ENCODE measurements around the gene GAPDH.
"Not testable (repeated sequence)": the region's sequence is repeated elsewhere in the genome, so short reads cannot be mapped to it uniquely, and the experiment has no call there.

Gene GAPDH

GRCh38 chr12:6494258-6494743, 40.0 kb upstream of the GAPDH start:
- peak; percentile 6; the same call in 1 of the 3 replicates for ATAC-seq
- no peak for TF ChIP-seq TCF4 (CRISPR knock-in tag; IDR thresholded peaks at IDR 0.05; ENCODE audit: borderline replicate concordance)
- TF ChIP-seq TOX (CRISPR knock-in tag; IDR thresholded peaks at IDR 0.05; ENCODE audit: borderline replicate concordance) = no peak
- no peak for TF ChIP-seq PPARA (CRISPR knock-in tag; IDR thresholded peaks at IDR 0.05; ENCODE audit: borderline replicate concordance)
- no peak for TF ChIP-seq ZNF70 (CRISPR knock-in tag; IDR thresholded peaks at IDR 0.05)
- TF ChIP-seq ZNF565 (CRISPR knock-in tag; conservative IDR thresholded peaks at IDR 0.05; ENCODE audit: low read depth) = no peak
- no peak for TF ChIP-seq OSR1 (CRISPR knock-in tag; IDR thresholded peaks at IDR 0.05)
- TF ChIP-seq CREB5 (CRISPR knock-in tag; IDR thresholded peaks at IDR 0.05; ENCODE audit: low read depth) = no peak
- TF ChIP-seq POU6F1 (CRISPR knock-in tag; IDR thresholded peaks at IDR 0.05; ENCODE audit: borderline replicate concordance, low read depth) = no peak
- no peak for TF ChIP-seq BACH2 (CRISPR knock-in tag; IDR thresholded peaks at IDR 0.05; ENCODE audit: borderline replicate concordance)
- TF ChIP-seq ZFP30 (CRISPR knock-in tag; IDR thresholded peaks at IDR 0.05) = no peak

GRCh38 chr12:6494968-6495367, 39.3 kb upstream of the GAPDH start:
- ATAC-seq = no peak
- TF ChIP-seq ZNF565 (CRISPR knock-in tag; conservative IDR thresholded peaks at IDR 0.05; ENCODE audit: low read depth) (no peak), TCF4 (CRISPR knock-in tag; IDR thresholded peaks at IDR 0.05; ENCODE audit: borderline replicate concordance) (no peak), RARB (CRISPR knock-in tag; IDR thresholded peaks at IDR 0.05) (no peak), ESRRG (CRISPR knock-in tag; IDR thresholded peaks at IDR 0.05) (no peak), POU6F1 (CRISPR knock-in tag; IDR thresholded peaks at IDR 0.05; ENCODE audit: borderline replicate concordance, low read depth) (no peak), PPARA (CRISPR knock-in tag; IDR thresholded peaks at IDR 0.05; ENCODE audit: borderline replicate concordance) (no peak), ZFP3 (CRISPR knock-in tag; IDR thresholded peaks at IDR 0.05) (no peak), CSRNP3 (CRISPR knock-in tag; IDR thresholded peaks at IDR 0.05) (no peak), GLIS3 (CRISPR knock-in tag; IDR thresholded peaks at IDR 0.05) (no peak), SNAI2 (CRISPR knock-in tag; IDR thresholded peaks at IDR 0.05) (no peak), OSR1 (CRISPR knock-in tag; IDR thresholded peaks at IDR 0.05) (no peak), ISL1 (CRISPR knock-in tag; IDR thresholded peaks at IDR 0.05) (no peak), ARNTL (CRISPR knock-in tag; IDR thresholded peaks at IDR 0.05; ENCODE audit: borderline replicate concordance, low read depth) (no peak), TSHZ2 (CRISPR knock-in tag; IDR thresholded peaks at IDR 0.05) (no peak), CSDC2 (CRISPR knock-in tag; IDR thresholded peaks at IDR 0.05) (no peak), ZNF8 (CRISPR knock-in tag; IDR thresholded peaks at IDR 0.05) (no peak)

- not testable (repeated sequence) for ATAC-seq
Observed at GRCh38 chr12:6497291-6497690, 37.0 kb upstream of the GAPDH start.
